Caco-2 (cell line): Measurements from ENCODE around the gene ZNF37A. TPM values are rescaled to one million over a fixed set of nuclear protein-coding genes. Genes with fewer than 3 reads are reported as not detected.
"Not testable (repeated sequence)": the region's sequence is repeated elsewhere in the genome, so short reads cannot be mapped to it uniquely, and the experiment has no call there.

ENCODE experiments used
- BruUV-seq: library from RNA; stranded (reverse); fragments of 400-500 nt; replicated peaks from 2 replicates; lab custom pipeline; 2021; lab: Mats Ljungman, UMichigan
- CTCF ChIA-PET: fragments of 300-600 bp; sonication (Branson Sonifier 250); formaldehyde crosslinking; loops from one replicate; lab custom pipeline; 2022; ENCODE audit warnings: antibody characterized with exemption; lab: Charles Lee
- POLR2A ChIA-PET: fragments of 300-600 bp; sonication (Branson Sonifier 250); formaldehyde crosslinking; loops from one replicate; lab custom pipeline; 2022; ENCODE audit warnings: antibody characterized with exemption; lab: Charles Lee
- DNase-seq, 2 experiments: peaks; one replicate each; pipeline versions ENCODE4 v3.0.0 to v3.0.0-alpha.2; 2020 to 2022
- H3K27me3 ChIP-seq: replicated peaks from 2 replicates; pipeline ENCODE4 v1.6.0; 2011; ENCODE audit warnings: low read length; ENCODE audit not compliant: control insufficient read depth, insufficient read depth
- H3K36me3 ChIP-seq: 2 replicates; pipeline ENCODE4 v1.5.1; 2011; ENCODE audit warnings: low read length; ENCODE audit not compliant: control insufficient read depth, insufficient read depth
- H3K4me1 ChIP-seq: fragments of 250-450 bp; sonication (Bioruptor Pico); 2 replicates; pipeline ENCODE4 v1.5.1; 2020; ENCODE audit warnings: mild to moderate bottlenecking
- H3K4me3 ChIP-seq: 2 replicates; pipeline ENCODE4 v1.5.1; 2011; ENCODE audit warnings: low read depth, mild to moderate bottlenecking, control low read depth, low read length
- H3K9me3 ChIP-seq: fragments of 250-450 bp; sonication (Bioruptor Pico); 2 replicates; pipeline ENCODE4 v1.5.1; 2020; ENCODE audit warnings: mild to moderate bottlenecking, moderate library complexity
- H3K27ac Mint-ChIP-seq: one replicate; pipeline ENCODE4 v1.8.0; 2022; ENCODE audit warnings: mixed read lengths; ENCODE audit not compliant: unreplicated experiment
- H3K27me3 Mint-ChIP-seq: one replicate; pipeline ENCODE4 v1.8.0; 2022; ENCODE audit warnings: mixed read lengths; ENCODE audit not compliant: insufficient read depth, unreplicated experiment
- H3K36me3 Mint-ChIP-seq: one replicate; pipeline ENCODE4 v1.8.0; 2022; ENCODE audit warnings: mild to moderate bottlenecking, mixed read lengths; ENCODE audit not compliant: insufficient read depth, unreplicated experiment
- H3K4me1 Mint-ChIP-seq: one replicate; pipeline ENCODE4 v1.8.0; 2022; ENCODE audit warnings: low read depth, mixed read lengths; ENCODE audit not compliant: unreplicated experiment
- H3K4me3 Mint-ChIP-seq: one replicate; pipeline ENCODE4 v1.8.0; 2022; ENCODE audit warnings: mild to moderate bottlenecking, moderate library complexity, mixed read lengths; ENCODE audit not compliant: unreplicated experiment
- H3K9me3 Mint-ChIP-seq: one replicate; pipeline ENCODE4 v1.8.0; 2022; ENCODE audit warnings: mixed read lengths; ENCODE audit not compliant: unreplicated experiment
- CTCF ChIP-seq, 2 experiments: fragments of 200-600 bp in 1 of 2; IDR thresholded peaks; 1 replicate in 1 of 2; 2 replicates in 1 of 2; pipeline versions ENCODE4 v1.5.1 to v1.8.0; 2011 to 2022; ENCODE audit warnings: antibody characterized with exemption in 1 of 2, control low read depth in 1 of 2, inconsistent platforms in 1 of 2, low read depth in 1 of 2, low read length in 1 of 2, mild to moderate bottlenecking in 1 of 2, moderate library complexity in 1 of 2; ENCODE audit not compliant: insufficient read depth in 1 of 2, severe bottlenecking in 1 of 2, unreplicated experiment in 1 of 2
- intact Hi-C: fragments of 100-400 bp; cut with micrococcal nuclease; formaldehyde crosslinking; loops from one replicate; pipeline ENCODE4 v1.10.0; 2022; ENCODE audit not compliant: unreplicated experiment
- total RNA-seq: library from RNA; stranded (reverse); gene quantifications from 2 replicates; pipeline ENCODE4 v1.2.3, GENCODE V29; 2022

The ZNF37A gene
- total RNA-seq, 1 experiment from 2014 or later: 14.0 TPM

GRCh38 chr10:38146579-38147333, 52.6 kb downstream of the ZNF37A start:
- Histone ChIP-seq H3K4me1 (no peaks in the 10 kb centered on the region), H3K27me3 (no peaks in the 10 kb centered on the region), H3K36me3 (no peaks in the 10 kb centered on the region), H3K9me3 (no peaks in the 10 kb centered on the region), H3K4me3 (no peak overlapping the region)
- ChIA-PET POLR2A (no interaction called here), CTCF (no interaction called here)
- no peaks in the 10 kb centered on the region for H3K4me1 Mint-ChIP-seq
- H3K9me3 Mint-ChIP-seq: peaks cover 11% of the 10 kb centered on the region
- no peak overlapping the region for H3K27ac Mint-ChIP-seq
- no peak overlapping the region for H3K4me3 Mint-ChIP-seq
- DNase-seq: no peak
- no peaks in the 10 kb centered on the region for H3K36me3 Mint-ChIP-seq
- BruUV-seq: no TSS peak
- TF ChIP-seq CTCF (IDR thresholded peaks at IDR 0.05; ENCODE audit: insufficient read depth in 1 of 2, low read depth in 1 of 2, low read length in 1 of 2, severe bottlenecking in 1 of 2, unreplicated experiment in 1 of 2): no peak
- intact Hi-C loops: no loop called here
- no peaks in the 10 kb centered on the region for H3K27me3 Mint-ChIP-seq

GRCh38 chr10:38147686-38148085, 53.5 kb downstream of the ZNF37A start:
- peaks cover 9% of the 10 kb centered on the region for H3K9me3 Mint-ChIP-seq
- no peaks in the 10 kb centered on the region for H3K9me3 ChIP-seq
- ChIA-PET POLR2A (no interaction called here), CTCF (no interaction called here)
- no peak overlapping the region for H3K27ac Mint-ChIP-seq
- no peak overlapping the region for H3K4me3 ChIP-seq
- intact Hi-C loops: no loop called here
- no peak for TF ChIP-seq CTCF (IDR thresholded peaks at IDR 0.05; ENCODE audit: insufficient read depth in 1 of 2, low read depth in 1 of 2, low read length in 1 of 2, severe bottlenecking in 1 of 2, unreplicated experiment in 1 of 2)
- DNase-seq: no peak
- H3K27me3 ChIP-seq: no peaks in the 10 kb centered on the region
- no peaks in the 10 kb centered on the region for H3K27me3 Mint-ChIP-seq
- H3K4me3 Mint-ChIP-seq: no peak overlapping the region
- H3K4me1 ChIP-seq: no peaks in the 10 kb centered on the region
- H3K36me3 ChIP-seq: no peaks in the 10 kb centered on the region
- no TSS peak for BruUV-seq
- H3K4me1 Mint-ChIP-seq: no peaks in the 10 kb centered on the region
- no peaks in the 10 kb centered on the region for H3K36me3 Mint-ChIP-seq

- intact Hi-C loops, H3K4me1 Mint-ChIP-seq, H3K27me3 Mint-ChIP-seq, CTCF ChIA-PET, BruUV-seq, H3K36me3 ChIP-seq, H3K4me3 Mint-ChIP-seq, H3K4me1 ChIP-seq, H3K4me3 ChIP-seq, H3K36me3 Mint-ChIP-seq, H3K27me3 ChIP-seq, H3K27ac Mint-ChIP-seq, H3K9me3 ChIP-seq, DNase-seq: not testable (repeated sequence)
- H3K9me3 Mint-ChIP-seq: peaks cover 15% of the 10 kb centered on the region
- POLR2A ChIA-PET: interaction anchor here (0.5 kb wide), 1 partner anchor 174 kb away, joined by 6 read pairs; no protein-coding TSS in a partner anchor
Measured at GRCh38 chr10:38150891-38151463, 56.8 kb downstream of the ZNF37A start.
